Glutamatergic neuron (in vitro differentiated cells): Measurements from ENCODE around the gene FZD10. TPM values are rescaled to one million over a fixed set of nuclear protein-coding genes. Genes with fewer than 3 reads are reported as not detected.

Source experiments
- DNase-seq: peaks from one replicate; pipeline ENCODE4 v3.0.0; 2022
- H3K27ac Mint-ChIP-seq: one replicate; pipeline ENCODE4 v1.8.0; 2020; ENCODE audit warnings: mild to moderate bottlenecking, mixed read lengths, inconsistent platforms; ENCODE audit not compliant: unreplicated experiment
- H3K27me3 Mint-ChIP-seq: one replicate; pipeline ENCODE4 v1.8.0; 2020; ENCODE audit warnings: mild to moderate bottlenecking, moderate library complexity, mixed read lengths, inconsistent platforms; ENCODE audit not compliant: unreplicated experiment
- H3K36me3 Mint-ChIP-seq: one replicate; pipeline ENCODE4 v1.8.0; 2020; ENCODE audit warnings: mild to moderate bottlenecking, mixed read lengths, inconsistent platforms; ENCODE audit not compliant: unreplicated experiment
- H3K4me1 Mint-ChIP-seq: one replicate; pipeline ENCODE4 v1.8.0; 2020; ENCODE audit warnings: mild to moderate bottlenecking, low read depth, mixed read lengths, inconsistent platforms; ENCODE audit not compliant: unreplicated experiment
- H3K4me3 Mint-ChIP-seq: one replicate; pipeline ENCODE4 v1.8.0; 2020; ENCODE audit warnings: mild to moderate bottlenecking, mixed read lengths, inconsistent platforms; ENCODE audit not compliant: unreplicated experiment
- H3K9me3 Mint-ChIP-seq: one replicate; pipeline ENCODE4 v1.8.0; 2020; ENCODE audit warnings: mild to moderate bottlenecking, moderate library complexity, mixed read lengths, inconsistent platforms; ENCODE audit not compliant: unreplicated experiment
- total RNA-seq: library from RNA; stranded (reverse); fragmentation: NEBNext Ultra II Directional; extraction: Animal tissue kit (Norgen Biotek cat#: 25700); gene quantifications from one replicate; pipeline ENCODE4 v1.2.1, GENCODE V29; 2021; ENCODE audit not compliant: unreplicated experiment
- TF ChIP-seq, protein P1 (sequence below): fragments of 200-600 bp; sonication (generic); IDR thresholded peaks from one replicate; pipeline ENCODE4 v1.5.0; 2021; ENCODE audit not compliant: partially characterized antibody, unreplicated experiment

FZD10 gene
- total RNA-seq, 1 donor from 2014 or later = not detected

DNA sequence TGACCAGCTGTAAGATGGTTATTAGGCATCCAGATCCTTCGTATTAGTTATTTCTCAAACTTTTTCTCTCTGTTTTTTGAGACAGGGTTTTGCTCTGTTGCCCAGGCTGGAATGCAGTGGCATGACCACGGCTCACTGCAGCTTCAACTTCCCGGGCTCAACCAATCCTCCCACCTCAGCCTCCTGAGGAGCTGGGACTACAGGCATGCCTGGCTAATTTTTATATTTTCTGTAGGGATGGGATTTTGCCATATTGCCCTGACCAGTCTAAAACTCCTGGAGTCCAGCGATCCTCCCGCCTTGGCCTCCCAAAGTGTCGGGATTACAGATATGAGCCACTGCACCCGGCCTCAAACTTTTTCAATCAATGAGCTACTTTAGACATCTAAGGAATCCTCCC is 33.1 kb downstream of the FZD10 start:
- Mint-ChIP-seq H3K27ac (no peak overlapping the region), H3K9me3 (peaks cover 13% of the 10 kb centered on the region), H3K4me3 (no peak overlapping the region), H3K4me1 (no peaks in the 10 kb centered on the region), H3K27me3 (peaks cover 2% of the 10 kb centered on the region), H3K36me3 (peaks cover 2% of the 10 kb centered on the region)
- DNase-seq = no peak
- TF ChIP-seq, protein P1, sequence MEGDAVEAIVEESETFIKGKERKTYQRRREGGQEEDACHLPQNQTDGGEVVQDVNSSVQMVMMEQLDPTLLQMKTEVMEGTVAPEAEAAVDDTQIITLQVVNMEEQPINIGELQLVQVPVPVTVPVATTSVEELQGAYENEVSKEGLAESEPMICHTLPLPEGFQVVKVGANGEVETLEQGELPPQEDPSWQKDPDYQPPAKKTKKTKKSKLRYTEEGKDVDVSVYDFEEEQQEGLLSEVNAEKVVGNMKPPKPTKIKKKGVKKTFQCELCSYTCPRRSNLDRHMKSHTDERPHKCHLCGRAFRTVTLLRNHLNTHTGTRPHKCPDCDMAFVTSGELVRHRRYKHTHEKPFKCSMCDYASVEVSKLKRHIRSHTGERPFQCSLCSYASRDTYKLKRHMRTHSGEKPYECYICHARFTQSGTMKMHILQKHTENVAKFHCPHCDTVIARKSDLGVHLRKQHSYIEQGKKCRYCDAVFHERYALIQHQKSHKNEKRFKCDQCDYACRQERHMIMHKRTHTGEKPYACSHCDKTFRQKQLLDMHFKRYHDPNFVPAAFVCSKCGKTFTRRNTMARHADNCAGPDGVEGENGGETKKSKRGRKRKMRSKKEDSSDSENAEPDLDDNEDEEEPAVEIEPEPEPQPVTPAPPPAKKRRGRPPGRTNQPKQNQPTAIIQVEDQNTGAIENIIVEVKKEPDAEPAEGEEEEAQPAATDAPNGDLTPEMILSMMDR = no peak

DNA sequence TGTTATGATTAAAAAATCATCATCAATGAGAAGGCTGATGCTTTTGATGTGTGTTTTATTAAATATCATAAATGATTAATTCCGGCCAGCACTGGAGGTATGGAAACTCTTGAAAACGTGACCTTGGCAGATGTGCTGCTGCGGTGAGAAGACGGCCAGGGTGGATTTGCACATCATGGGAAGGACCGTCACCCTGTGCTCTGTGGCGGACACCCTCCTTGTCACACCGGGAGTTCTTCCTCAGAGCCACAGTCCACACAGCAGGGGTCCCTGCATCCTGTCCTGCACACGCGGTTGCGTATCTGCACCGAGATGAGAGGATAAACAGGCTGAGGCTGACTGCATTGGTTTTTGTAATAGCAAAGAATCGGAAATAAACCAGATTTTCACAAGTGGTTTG is 33.5 kb downstream of the FZD10 start:
- no peak overlapping the region for H3K27ac Mint-ChIP-seq
- H3K4me3 Mint-ChIP-seq = no peak overlapping the region
- H3K9me3 Mint-ChIP-seq = peaks cover 17% of the 10 kb centered on the region
- H3K4me1 Mint-ChIP-seq = no peaks in the 10 kb centered on the region
- TF ChIP-seq, protein P1 = no peak
- DNase-seq = no peak
- H3K36me3 Mint-ChIP-seq = peaks cover 6% of the 10 kb centered on the region
- peaks cover 4% of the 10 kb centered on the region for H3K27me3 Mint-ChIP-seq

DNA sequence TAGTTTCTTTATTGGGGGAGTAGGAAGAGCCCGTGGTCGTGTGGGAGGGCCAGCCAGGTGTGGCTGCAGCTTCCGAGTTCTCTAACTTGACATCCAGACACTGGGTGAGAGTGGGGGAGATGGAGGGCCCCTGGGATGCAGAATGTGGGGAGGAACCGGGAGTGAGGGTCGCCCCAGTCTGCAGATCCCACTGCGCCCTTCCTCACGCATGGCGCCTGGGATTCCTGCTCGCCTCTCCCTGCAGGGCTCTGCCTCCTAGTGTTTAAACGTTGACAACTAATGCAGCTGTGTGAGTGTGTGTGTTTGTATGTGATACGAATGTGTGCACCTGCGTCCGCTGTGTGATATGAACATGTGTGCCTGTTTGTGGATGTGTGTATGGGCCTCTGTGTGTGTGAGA is 34.6 kb downstream of the FZD10 start:
- TF ChIP-seq, protein P1 = no peak
- no peak overlapping the region for H3K27ac Mint-ChIP-seq
- H3K27me3 Mint-ChIP-seq = peaks cover 7% of the 10 kb centered on the region
- DNase-seq = no peak
- peaks cover 8% of the 10 kb centered on the region for H3K36me3 Mint-ChIP-seq
- peaks cover 14% of the 10 kb centered on the region for H3K9me3 Mint-ChIP-seq
- H3K4me3 Mint-ChIP-seq = no peak overlapping the region
- H3K4me1 Mint-ChIP-seq = no peaks in the 10 kb centered on the region

DNA sequence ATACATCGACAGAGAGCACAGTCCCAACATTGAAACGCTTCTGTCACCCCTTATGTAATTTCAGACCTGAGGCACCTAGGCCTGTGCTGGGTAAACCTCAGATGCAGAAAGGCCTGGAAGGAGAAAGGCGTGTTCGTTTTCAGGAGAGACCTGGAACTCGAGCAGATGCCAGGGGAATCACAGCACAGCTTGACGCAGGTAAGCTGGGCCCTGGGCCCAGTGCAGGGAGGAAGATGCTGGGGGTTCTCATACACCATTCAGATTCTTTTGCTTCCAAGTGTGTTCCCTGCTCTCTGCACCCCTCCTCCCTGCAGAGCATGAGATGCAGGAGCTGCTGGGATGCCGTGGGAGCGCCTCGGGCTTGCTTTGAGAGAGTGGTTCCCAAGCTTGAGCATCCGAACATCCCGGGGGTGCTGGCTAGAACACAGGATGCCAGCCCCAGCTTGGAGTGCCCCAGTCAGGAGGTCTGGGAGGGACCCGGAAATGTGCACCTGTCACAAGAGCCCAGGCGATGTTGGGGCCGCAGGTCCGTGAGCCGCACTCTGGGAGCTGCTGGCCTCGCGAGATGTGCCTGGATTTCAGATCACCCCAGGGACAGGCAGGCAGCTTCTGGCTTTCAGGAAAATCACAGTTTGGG is 35.9 kb downstream of the FZD10 start:
- Mint-ChIP-seq H3K27me3 (peaks cover 7% of the 10 kb centered on the region), H3K27ac (no peak overlapping the region), H3K9me3 (peaks cover 12% of the 10 kb centered on the region), H3K4me3 (no peak overlapping the region), H3K36me3 (peaks cover 8% of the 10 kb centered on the region), H3K4me1 (no peaks in the 10 kb centered on the region)
- DNase-seq = no peak
- TF ChIP-seq, protein P1 = no peak

DNA sequence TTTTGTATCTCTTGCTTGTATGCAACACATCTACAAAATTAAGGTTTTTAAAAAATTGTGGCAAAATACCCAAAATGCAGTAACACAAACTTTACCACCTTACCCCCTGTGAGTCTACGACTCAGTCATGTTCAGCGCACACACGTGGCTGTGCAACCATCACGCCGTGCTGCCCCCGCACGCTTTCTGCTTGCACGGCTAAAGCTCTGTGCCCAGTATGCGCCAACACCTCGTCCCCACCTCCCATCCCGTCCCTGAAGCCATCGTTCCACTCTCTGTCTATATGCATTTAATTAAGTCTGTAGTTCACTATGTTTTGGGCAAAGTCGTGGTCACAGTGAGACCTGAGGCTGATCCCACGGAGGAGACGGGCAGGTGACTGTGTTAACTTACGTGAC is 36.4 kb downstream of the FZD10 start:
- H3K4me3 Mint-ChIP-seq = no peak overlapping the region
- no peak for DNase-seq
- peaks cover 7% of the 10 kb centered on the region for H3K27me3 Mint-ChIP-seq
- peaks cover 8% of the 10 kb centered on the region for H3K36me3 Mint-ChIP-seq
- H3K9me3 Mint-ChIP-seq = peaks cover 14% of the 10 kb centered on the region
- H3K4me1 Mint-ChIP-seq = no peaks in the 10 kb centered on the region
- H3K27ac Mint-ChIP-seq = no peak overlapping the region
- TF ChIP-seq, protein P1 = no peak
